Measurements from ENCODE around the gene ATF1.

- TF ChIP-seq CTCF (IDR thresholded peaks at IDR 0.05 in 2 of 3, conservative IDR thresholded peaks at IDR 0.05 in 1 of 3; ENCODE audit: control insufficient read depth in 2 of 3, extremely low read depth in 1 of 3, insufficient read depth in 1 of 3, low read depth in 3 of 3, low read length in 3 of 3) (no peak), FOXK2 (IDR thresholded peaks at IDR 0.05) (no peak)
Measured at GRCh38 chr12:50840809-50841487, 77.0 kb downstream of the ATF1 start.

Measured in GM12878 (cell line).